Measurements from ENCODE around the gene RPA3.

Gene RPA3

GRCh38 chr7:7745258-7745657 lies 26.9 kb upstream of the RPA3 start:
- H3K9me3 Mint-ChIP-seq: no peaks in the 10 kb centered on the region
- no peaks in the 10 kb centered on the region for H3K27me3 Mint-ChIP-seq
- CTCF ChIA-PET: interaction anchor here (1.6 kb wide), 1 partner anchor 16 kb away, joined by 3 read pairs; no protein-coding TSS in a partner anchor

DNA sequence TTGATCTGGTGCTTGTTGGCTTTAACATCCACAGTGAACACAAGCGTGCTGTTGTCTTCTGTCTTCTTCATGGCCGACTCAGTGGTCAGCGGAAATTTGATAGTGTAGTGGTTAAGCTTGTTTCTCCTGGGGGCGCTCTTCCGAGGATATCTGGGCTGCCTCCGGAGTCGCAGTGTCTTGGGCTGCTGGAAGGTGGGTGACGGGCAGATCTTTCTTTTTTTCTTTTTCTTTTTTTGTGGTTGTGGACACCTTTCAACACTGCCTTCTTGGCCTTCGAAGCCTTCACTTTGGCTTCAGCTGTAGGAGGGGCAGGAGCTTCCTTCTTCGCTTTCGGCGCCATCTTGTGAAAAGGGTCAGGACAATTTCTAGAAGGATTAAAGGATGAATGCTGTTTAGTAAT lies 23.8 kb upstream of the RPA3 start:
- H3K27ac Mint-ChIP-seq: no peak overlapping the region
- CTCF ChIA-PET: interaction anchor here (1.5 kb wide), 1 partner anchor 17 kb away, joined by 3 read pairs; no protein-coding TSS in a partner anchor
- H3K4me3 Mint-ChIP-seq: no peak overlapping the region
- H3K36me3 Mint-ChIP-seq: no peaks in the 10 kb centered on the region
- H3K9me3 Mint-ChIP-seq: no peaks in the 10 kb centered on the region
- H3K27me3 Mint-ChIP-seq: no peaks in the 10 kb centered on the region
- no peaks in the 10 kb centered on the region for H3K4me1 Mint-ChIP-seq
- no peak for DNase-seq

More at GRCh38 chr7:7745258-7745657, 26.9 kb upstream of the RPA3 start:
- Mint-ChIP-seq H3K4me3 (no peak overlapping the region), H3K4me1 (no peaks in the 10 kb centered on the region), H3K27ac (no peak overlapping the region), H3K36me3 (no peaks in the 10 kb centered on the region)
- DNase-seq: no peak

DNA sequence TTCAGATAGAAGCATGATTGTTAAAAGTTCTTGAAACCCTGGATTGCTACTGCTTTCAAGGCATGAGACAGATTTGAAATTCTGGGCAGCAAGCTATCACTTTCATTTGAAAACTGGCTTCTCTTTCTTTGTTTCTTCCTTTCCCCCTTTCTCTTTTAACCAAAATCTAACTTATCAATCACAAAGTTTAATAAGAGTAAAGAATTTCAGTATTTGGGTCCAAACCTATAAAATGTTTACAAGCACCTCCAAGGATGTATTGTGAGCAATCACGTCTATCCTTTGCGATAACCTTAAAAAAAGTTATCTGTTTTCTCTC lies 21.6 kb upstream of the RPA3 start:
- no peaks in the 10 kb centered on the region for H3K4me1 Mint-ChIP-seq
- no peaks in the 10 kb centered on the region for H3K27me3 Mint-ChIP-seq
- H3K9me3 Mint-ChIP-seq: no peaks in the 10 kb centered on the region
- DNase-seq: no peak
- H3K36me3 Mint-ChIP-seq: no peaks in the 10 kb centered on the region
- no peak overlapping the region for H3K27ac Mint-ChIP-seq
- no peak overlapping the region for H3K4me3 Mint-ChIP-seq
- CTCF ChIA-PET: interaction anchor here (1.9 kb wide), 1 partner anchor 59 kb away, joined by 5 read pairs; no protein-coding TSS in a partner anchor

- CTCF ChIA-PET: interaction anchor here (1.9 kb wide), 1 partner anchor 58 kb away, joined by 5 read pairs; no protein-coding TSS in a partner anchor
- Mint-ChIP-seq H3K4me3 (no peak overlapping the region), H3K27ac (no peak overlapping the region), H3K27me3 (no peaks in the 10 kb centered on the region), H3K9me3 (no peaks in the 10 kb centered on the region), H3K4me1 (no peaks in the 10 kb centered on the region), H3K36me3 (no peaks in the 10 kb centered on the region)
- no peak for DNase-seq
Measured at GRCh38 chr7:7739204-7740036, 21.0 kb upstream of the RPA3 start.

DNA sequence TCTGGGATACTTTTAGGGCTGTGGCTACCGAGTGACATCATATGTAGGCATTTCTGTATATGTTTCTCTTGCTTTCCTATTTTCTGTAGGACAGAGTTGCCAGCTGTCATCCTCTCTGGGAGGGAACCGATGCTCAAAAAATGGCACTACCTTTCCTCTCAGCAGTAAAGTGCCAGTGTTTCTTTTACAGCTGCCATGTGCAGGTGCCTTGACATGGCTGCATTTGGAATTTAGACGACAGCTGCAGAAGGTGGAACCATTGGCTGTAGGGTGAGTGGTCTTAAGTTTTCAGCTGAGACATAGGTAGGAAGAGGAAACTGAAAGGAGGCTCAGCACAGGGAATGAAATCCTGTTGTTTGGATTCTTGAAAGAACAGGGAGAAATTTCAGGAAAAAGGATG lies 20.2 kb upstream of the RPA3 start:
- Mint-ChIP-seq H3K9me3 (no peaks in the 10 kb centered on the region), H3K4me3 (no peak overlapping the region), H3K4me1 (no peaks in the 10 kb centered on the region), H3K27me3 (no peaks in the 10 kb centered on the region), H3K27ac (no peak overlapping the region), H3K36me3 (no peaks in the 10 kb centered on the region)
- DNase-seq: no peak
- CTCF ChIA-PET: interaction anchor here (1.9 kb wide), 1 partner anchor 57 kb away, joined by 5 read pairs; no protein-coding TSS in a partner anchor

DNA sequence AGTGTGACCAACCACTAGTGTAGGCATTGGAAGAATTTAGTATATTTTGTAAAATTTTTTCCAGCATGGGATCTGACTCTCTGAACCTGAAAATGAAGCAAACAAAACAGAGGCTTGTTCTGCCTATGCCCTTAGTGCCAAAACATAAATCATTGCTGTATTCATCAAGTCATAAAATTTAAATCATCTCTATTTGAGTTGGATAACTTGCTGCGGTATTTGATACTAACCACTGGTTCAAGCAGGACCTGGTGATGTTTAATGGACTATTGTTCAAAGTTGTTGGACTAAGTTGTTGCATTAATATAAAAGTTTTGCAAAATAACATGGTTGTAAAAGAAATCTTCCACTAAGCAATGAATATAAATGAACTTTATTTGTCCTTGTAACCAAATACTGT lies 19.8 kb upstream of the RPA3 start:
- H3K9me3 Mint-ChIP-seq: no peaks in the 10 kb centered on the region
- H3K27ac Mint-ChIP-seq: no peak overlapping the region
- CTCF ChIA-PET: interaction anchor here (1.9 kb wide), 1 partner anchor 57 kb away, joined by 5 read pairs; no protein-coding TSS in a partner anchor
- H3K27me3 Mint-ChIP-seq: no peaks in the 10 kb centered on the region
- no peaks in the 10 kb centered on the region for H3K36me3 Mint-ChIP-seq
- no peaks in the 10 kb centered on the region for H3K4me1 Mint-ChIP-seq
- no peak overlapping the region for H3K4me3 Mint-ChIP-seq
- DNase-seq: no peak

GRCh38 chr7:7737674-7738073 lies 19.3 kb upstream of the RPA3 start:
- H3K4me1 Mint-ChIP-seq: no peaks in the 10 kb centered on the region
- no peak overlapping the region for H3K27ac Mint-ChIP-seq
- no peak for DNase-seq
- H3K4me3 Mint-ChIP-seq: no peak overlapping the region
- H3K27me3 Mint-ChIP-seq: no peaks in the 10 kb centered on the region
- H3K36me3 Mint-ChIP-seq: no peaks in the 10 kb centered on the region
- CTCF ChIA-PET: no interaction called here
- H3K9me3 Mint-ChIP-seq: no peaks in the 10 kb centered on the region

DNA sequence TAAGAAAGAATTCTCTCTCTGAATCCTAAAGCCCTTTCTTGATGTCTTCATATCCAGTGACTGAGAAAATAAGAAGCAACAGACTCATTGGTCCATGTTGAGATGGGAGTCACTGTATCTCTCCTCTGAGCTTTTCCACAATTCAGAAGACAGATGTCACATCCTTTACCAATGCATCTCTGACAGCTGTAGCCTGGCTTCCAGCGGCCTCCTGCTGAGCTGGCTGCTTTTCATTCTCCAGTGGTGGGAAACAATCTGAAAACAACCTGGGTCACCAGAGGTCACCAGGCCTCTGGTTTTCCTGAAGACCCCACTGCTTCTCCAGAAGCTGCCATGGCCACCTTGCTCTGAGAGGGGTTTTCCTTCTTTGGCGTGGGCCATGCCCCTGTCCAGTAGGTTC lies 18.3 kb upstream of the RPA3 start:
- CTCF ChIA-PET: interaction anchor here (0.9 kb wide), 1 partner anchor 15 kb away, joined by 3 read pairs; no protein-coding TSS in a partner anchor
- Mint-ChIP-seq H3K27me3 (no peaks in the 10 kb centered on the region), H3K9me3 (no peaks in the 10 kb centered on the region), H3K36me3 (no peaks in the 10 kb centered on the region), H3K4me3 (no peak overlapping the region), H3K27ac (no peak overlapping the region), H3K4me1 (no peaks in the 10 kb centered on the region)
- no peak for DNase-seq

- Mint-ChIP-seq H3K27me3 (no peaks in the 10 kb centered on the region), H3K9me3 (no peaks in the 10 kb centered on the region), H3K36me3 (no peaks in the 10 kb centered on the region), H3K4me1 (no peaks in the 10 kb centered on the region), H3K27ac (no peak overlapping the region), H3K4me3 (no peak overlapping the region)
- DNase-seq: no peak
- CTCF ChIA-PET: no interaction called here
Measured at GRCh38 chr7:7732621-7733281, 14.3 kb upstream of the RPA3 start.

- Mint-ChIP-seq H3K27ac (no peak overlapping the region), H3K4me3 (no peak overlapping the region), H3K4me1 (no peaks in the 10 kb centered on the region), H3K9me3 (peaks cover 2% of the 10 kb centered on the region), H3K27me3 (no peaks in the 10 kb centered on the region), H3K36me3 (no peaks in the 10 kb centered on the region)
- CTCF ChIA-PET: interaction anchor here (0.6 kb wide), 1 partner anchor 29 kb away, joined by 3 read pairs; no protein-coding TSS in a partner anchor
- DNase-seq: no peak
Measured at GRCh38 chr7:7731732-7732131, 13.3 kb upstream of the RPA3 start.

DNA sequence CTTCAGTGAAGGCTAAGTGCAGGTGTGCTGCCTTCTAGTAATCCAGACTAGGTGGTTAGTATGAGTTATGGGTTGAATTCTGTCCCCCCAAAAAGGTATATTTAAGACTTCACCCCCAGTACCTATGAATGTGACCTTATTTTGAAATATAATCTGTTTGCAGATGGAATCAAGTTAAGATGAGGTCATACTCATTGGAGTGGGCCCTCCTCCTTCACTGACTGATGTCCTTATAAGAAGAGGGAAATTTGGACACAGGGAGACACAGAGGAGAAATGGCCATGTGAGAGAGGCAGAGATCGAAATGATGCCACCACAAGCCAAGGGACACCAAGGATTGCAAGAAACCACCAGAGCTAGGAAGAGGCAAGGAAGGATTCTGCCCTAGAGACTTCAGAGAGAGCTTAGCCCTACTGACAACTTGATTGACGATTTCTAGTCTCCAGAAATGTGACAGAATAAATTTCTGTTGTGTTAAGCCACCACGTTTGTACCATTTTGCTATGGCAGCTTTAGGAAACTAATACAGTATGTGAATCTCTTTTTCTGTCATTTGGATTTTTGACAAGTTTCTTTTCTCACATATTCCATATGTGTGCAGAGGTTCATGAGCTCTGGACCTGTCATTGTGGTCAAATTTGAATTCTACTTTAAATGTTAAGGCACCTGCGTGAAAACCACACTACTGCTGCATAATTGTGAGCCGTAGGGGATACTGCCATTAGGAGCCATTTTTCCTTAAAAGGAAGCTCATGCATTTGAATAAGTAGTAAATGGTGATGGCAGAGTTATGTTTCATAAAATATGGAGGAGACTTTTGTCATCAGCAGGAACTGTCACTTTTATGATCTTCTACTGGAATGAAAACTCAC lies 2.6 kb upstream of the RPA3 start:
- DNase-seq: no peak
- Mint-ChIP-seq H3K27ac (no peak overlapping the region), H3K36me3 (peaks cover 4% of the 10 kb centered on the region), H3K9me3 (peaks cover 3% of the 10 kb centered on the region), H3K27me3 (no peaks in the 10 kb centered on the region), H3K4me3 (no peak overlapping the region), H3K4me1 (peaks cover 15% of the 10 kb centered on the region)
- CTCF ChIA-PET: interaction anchor here (0.7 to 2.0 kb wide), 2 partner anchors 15 to 39 kb away, joined by 3 to 8 read pairs; no protein-coding TSS in a partner anchor

DNA sequence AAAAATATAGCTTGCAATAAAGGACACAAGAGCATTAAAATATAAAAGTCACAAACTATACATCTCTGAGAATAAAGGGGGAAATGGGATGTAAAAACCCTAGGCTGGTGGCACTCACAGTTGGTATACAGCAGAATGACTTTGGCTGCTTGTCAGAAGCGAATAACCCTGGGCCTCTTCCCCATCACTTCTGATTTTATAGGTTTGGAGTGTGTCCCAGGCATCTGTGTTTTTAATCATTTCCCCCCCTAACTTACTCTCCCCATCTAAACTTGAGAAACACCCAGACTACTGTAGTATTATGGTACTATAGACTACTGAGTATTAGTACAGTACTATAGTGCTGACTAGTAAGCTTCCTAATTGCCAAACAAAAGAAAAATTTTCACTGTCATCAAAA lies 1.8 kb upstream of the RPA3 start:
- H3K27me3 Mint-ChIP-seq: no peaks in the 10 kb centered on the region
- no peak overlapping the region for H3K27ac Mint-ChIP-seq
- DNase-seq: no peak
- no peak overlapping the region for H3K4me3 Mint-ChIP-seq
- no peaks in the 10 kb centered on the region for H3K9me3 Mint-ChIP-seq
- H3K4me1 Mint-ChIP-seq: peaks cover 15% of the 10 kb centered on the region
- H3K36me3 Mint-ChIP-seq: peaks cover 2% of the 10 kb centered on the region
- CTCF ChIA-PET: interaction anchor here (2.0 to 2.2 kb wide), 2 partner anchors 39 to 45 kb away, joined by 8 read pairs; no protein-coding TSS in a partner anchor

- Mint-ChIP-seq H3K27ac (peak overlapping the region; percentile 75), H3K27me3 (no peaks in the 10 kb centered on the region), H3K36me3 (peaks cover 2% of the 10 kb centered on the region), H3K9me3 (no peaks in the 10 kb centered on the region), H3K4me3 (no peak overlapping the region), H3K4me1 (peaks cover 15% of the 10 kb centered on the region)
- CTCF ChIA-PET: interaction anchor here (1.2 to 2.2 kb wide), 4 partner anchors 38 to 46 kb away, joined by 4 to 8 read pairs (median 8); no protein-coding TSS in a partner anchor
- DNase-seq: peak; percentile 42
Measured at GRCh38 chr7:7719236-7719635, 829 bp upstream of the RPA3 start.

DNA sequence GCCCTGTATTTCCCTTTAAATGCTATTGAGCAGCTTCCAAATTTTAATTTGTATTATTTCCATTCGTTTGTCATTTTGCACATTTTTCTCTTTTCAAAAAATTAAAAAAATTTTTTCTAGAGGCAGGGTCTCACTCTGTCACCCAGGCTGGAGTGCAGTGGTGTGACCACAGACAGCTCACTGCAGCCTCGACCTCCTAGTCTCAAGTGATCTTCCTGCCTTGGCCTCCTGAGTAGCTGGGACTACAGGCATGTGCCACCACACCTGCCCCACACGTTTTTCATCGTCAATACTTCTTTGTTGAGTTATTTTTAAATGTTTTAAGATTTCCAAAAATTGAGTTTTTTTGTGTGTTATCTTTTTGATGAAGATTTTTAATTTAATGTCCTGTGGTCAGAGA lies 4.7 kb downstream of the RPA3 start:
- DNase-seq: no peak
- Mint-ChIP-seq H3K27me3 (no peaks in the 10 kb centered on the region), H3K36me3 (no peaks in the 10 kb centered on the region), H3K9me3 (no peaks in the 10 kb centered on the region), H3K4me3 (no peak overlapping the region), H3K27ac (no peak overlapping the region), H3K4me1 (peaks cover 7% of the 10 kb centered on the region)
- CTCF ChIA-PET: no interaction called here

Data from activated naive CD4-positive, alpha-beta T cell treated with anti-CD3 and anti-CD28 coated beads, Interleukin-2, amount 10 ng/mL, durations not matched to agents 7 days and 5 days (primary cell).